Panc1 (cell line): Measurements from ENCODE around the gene OR5B3.

Source experiments
- POLR2AphosphoS5 ChIP-seq: IDR thresholded peaks from 2 replicates; pipeline ENCODE4 v1.6.1; 2012; ENCODE audit warnings: mild to moderate bottlenecking, low read depth, low read length, moderate library complexity
- SIN3A ChIP-seq: IDR thresholded peaks from 2 replicates; pipeline ENCODE4 v1.6.1; 2012; ENCODE audit warnings: low read depth, mild to moderate bottlenecking, low read length, moderate library complexity, borderline replicate concordance; ENCODE audit not compliant: insufficient read depth
- TF ChIP-seq, protein P1 (sequence below): fragments of 450-650 bp; IDR thresholded peaks from 2 replicates; pipeline ENCODE4 v1.5.1; 2017; ENCODE audit warnings: mild to moderate bottlenecking
- TF ChIP-seq, protein P2 (sequence below), 2 experiments: IDR thresholded peaks; 2 replicates each; pipeline ENCODE4 v1.6.1; 2011 to 2012; ENCODE audit warnings: low read depth in 2 of 2, control low read depth in 1 of 2, low read length in 1 of 2, mild to moderate bottlenecking in 1 of 2, moderate library complexity in 1 of 2; ENCODE audit not compliant: insufficient read depth in 1 of 2

DNA sequence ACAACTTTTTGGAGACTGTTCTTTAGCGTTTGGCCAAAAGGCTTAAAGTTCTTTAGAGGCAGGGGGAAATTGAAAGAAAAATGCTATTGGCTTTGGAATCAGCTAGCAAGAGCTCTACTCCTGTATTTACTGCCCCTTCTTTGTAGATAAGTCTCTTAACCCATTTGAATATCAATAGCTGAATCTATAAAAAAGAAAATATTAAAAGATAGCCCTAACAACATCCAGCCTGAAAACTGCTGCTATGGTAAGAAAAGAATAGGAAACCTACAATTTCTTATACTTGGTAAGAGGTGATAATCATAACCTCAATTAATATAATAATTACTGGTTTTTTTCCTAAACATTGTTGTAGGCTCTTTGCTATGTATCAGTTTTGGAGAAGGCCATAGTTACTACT lies 35.5 kb upstream of the OR5B3 start, which contains the start of gene OR5B12:
- TF ChIP-seq, protein P1, sequence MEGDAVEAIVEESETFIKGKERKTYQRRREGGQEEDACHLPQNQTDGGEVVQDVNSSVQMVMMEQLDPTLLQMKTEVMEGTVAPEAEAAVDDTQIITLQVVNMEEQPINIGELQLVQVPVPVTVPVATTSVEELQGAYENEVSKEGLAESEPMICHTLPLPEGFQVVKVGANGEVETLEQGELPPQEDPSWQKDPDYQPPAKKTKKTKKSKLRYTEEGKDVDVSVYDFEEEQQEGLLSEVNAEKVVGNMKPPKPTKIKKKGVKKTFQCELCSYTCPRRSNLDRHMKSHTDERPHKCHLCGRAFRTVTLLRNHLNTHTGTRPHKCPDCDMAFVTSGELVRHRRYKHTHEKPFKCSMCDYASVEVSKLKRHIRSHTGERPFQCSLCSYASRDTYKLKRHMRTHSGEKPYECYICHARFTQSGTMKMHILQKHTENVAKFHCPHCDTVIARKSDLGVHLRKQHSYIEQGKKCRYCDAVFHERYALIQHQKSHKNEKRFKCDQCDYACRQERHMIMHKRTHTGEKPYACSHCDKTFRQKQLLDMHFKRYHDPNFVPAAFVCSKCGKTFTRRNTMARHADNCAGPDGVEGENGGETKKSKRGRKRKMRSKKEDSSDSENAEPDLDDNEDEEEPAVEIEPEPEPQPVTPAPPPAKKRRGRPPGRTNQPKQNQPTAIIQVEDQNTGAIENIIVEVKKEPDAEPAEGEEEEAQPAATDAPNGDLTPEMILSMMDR = no peak
- TF ChIP-seq SIN3A (no peak), POLR2AphosphoS5 (no peak)
- TF ChIP-seq, protein P2, sequence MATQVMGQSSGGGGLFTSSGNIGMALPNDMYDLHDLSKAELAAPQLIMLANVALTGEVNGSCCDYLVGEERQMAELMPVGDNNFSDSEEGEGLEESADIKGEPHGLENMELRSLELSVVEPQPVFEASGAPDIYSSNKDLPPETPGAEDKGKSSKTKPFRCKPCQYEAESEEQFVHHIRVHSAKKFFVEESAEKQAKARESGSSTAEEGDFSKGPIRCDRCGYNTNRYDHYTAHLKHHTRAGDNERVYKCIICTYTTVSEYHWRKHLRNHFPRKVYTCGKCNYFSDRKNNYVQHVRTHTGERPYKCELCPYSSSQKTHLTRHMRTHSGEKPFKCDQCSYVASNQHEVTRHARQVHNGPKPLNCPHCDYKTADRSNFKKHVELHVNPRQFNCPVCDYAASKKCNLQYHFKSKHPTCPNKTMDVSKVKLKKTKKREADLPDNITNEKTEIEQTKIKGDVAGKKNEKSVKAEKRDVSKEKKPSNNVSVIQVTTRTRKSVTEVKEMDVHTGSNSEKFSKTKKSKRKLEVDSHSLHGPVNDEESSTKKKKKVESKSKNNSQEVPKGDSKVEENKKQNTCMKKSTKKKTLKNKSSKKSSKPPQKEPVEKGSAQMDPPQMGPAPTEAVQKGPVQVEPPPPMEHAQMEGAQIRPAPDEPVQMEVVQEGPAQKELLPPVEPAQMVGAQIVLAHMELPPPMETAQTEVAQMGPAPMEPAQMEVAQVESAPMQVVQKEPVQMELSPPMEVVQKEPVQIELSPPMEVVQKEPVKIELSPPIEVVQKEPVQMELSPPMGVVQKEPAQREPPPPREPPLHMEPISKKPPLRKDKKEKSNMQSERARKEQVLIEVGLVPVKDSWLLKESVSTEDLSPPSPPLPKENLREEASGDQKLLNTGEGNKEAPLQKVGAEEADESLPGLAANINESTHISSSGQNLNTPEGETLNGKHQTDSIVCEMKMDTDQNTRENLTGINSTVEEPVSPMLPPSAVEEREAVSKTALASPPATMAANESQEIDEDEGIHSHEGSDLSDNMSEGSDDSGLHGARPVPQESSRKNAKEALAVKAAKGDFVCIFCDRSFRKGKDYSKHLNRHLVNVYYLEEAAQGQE (IDR thresholded peaks at IDR 0.05; ENCODE audit: insufficient read depth in 1 of 2, low read depth in 2 of 2, low read length in 1 of 2) = no peak
